ENCODE measurements around the gene SLC35G3.
"Not testable (repeated sequence)": the region's sequence is repeated elsewhere in the genome, so short reads cannot be mapped to it uniquely, and the experiment has no call there.

The SLC35G3 gene

GRCh38 chr17:35194001-35194400 is at the start of gene SLC35G3:
Gene SLC35G3 (minus strand): TSS chr17:35194393. CDS start chr17:35194307, 86 bp downstream.
- DNase-seq (ENCODE audit: low read depth in 2 of 3, low spot score in 1 of 3), result not testable (repeated sequence)

- peak; percentile 34 to 51 (median 50) for DNase-seq (ENCODE audit: low read depth in 2 of 3, low spot score in 1 of 3)
Observed at GRCh38 chr17:35243561-35244340, 49.6 kb upstream of the SLC35G3 start.

- peak; percentile 87 to 98 (median 90) for DNase-seq (ENCODE audit: low read depth in 2 of 3, low spot score in 1 of 3)
Observed at GRCh38 chr17:35242805-35243560, 48.8 kb upstream of the SLC35G3 start, which contains the start of gene SLFN5. Gene SLFN5 (plus strand): TSS chr17:35243072. CDS start chr17:35258691, 15,619 bp downstream.

- DNase-seq (ENCODE audit: low read depth in 2 of 3, low spot score in 1 of 3), result peak; percentile 77 to 85 (median 80)
Observed at GRCh38 chr17:35242158-35242804, 48.1 kb upstream of the SLC35G3 start.

- DNase-seq (ENCODE audit: low read depth in 2 of 3, low spot score in 1 of 3), result no peak
Observed at GRCh38 chr17:35241520-35241919, 47.3 kb upstream of the SLC35G3 start.

GRCh38 chr17:35240861-35241260 is 46.7 kb upstream of the SLC35G3 start:
- DNase-seq (ENCODE audit: low read depth in 2 of 3, low spot score in 1 of 3), result no peak

- no peak for DNase-seq (ENCODE audit: low read depth in 2 of 3, low spot score in 1 of 3)
Observed at GRCh38 chr17:35239823-35240222, 45.6 kb upstream of the SLC35G3 start.

GRCh38 chr17:35238821-35239220 is 44.6 kb upstream of the SLC35G3 start:
- DNase-seq (ENCODE audit: low read depth in 2 of 3, low spot score in 1 of 3), result no peak

- DNase-seq (ENCODE audit: low read depth in 2 of 3, low spot score in 1 of 3), result no peak
Observed at GRCh38 chr17:35236821-35237220, 42.6 kb upstream of the SLC35G3 start.

GRCh38 chr17:35235917-35236316 is 41.7 kb upstream of the SLC35G3 start:
- no peak for DNase-seq (ENCODE audit: low read depth in 2 of 3, low spot score in 1 of 3)

- DNase-seq (ENCODE audit: low read depth in 2 of 3, low spot score in 1 of 3), result no peak
Observed at GRCh38 chr17:35235289-35235688, 41.1 kb upstream of the SLC35G3 start.

- DNase-seq (ENCODE audit: low read depth in 2 of 3, low spot score in 1 of 3), result not testable (repeated sequence)
Observed at GRCh38 chr17:35234315-35234714, 40.1 kb upstream of the SLC35G3 start.

GRCh38 chr17:35229638-35230037 is 35.4 kb upstream of the SLC35G3 start:
- DNase-seq (ENCODE audit: low read depth in 2 of 3, low spot score in 1 of 3), result no peak

GRCh38 chr17:35227546-35227945 is 33.4 kb upstream of the SLC35G3 start:
- no peak for DNase-seq (ENCODE audit: low read depth in 2 of 3, low spot score in 1 of 3)

GRCh38 chr17:35224436-35224835 is 30.2 kb upstream of the SLC35G3 start:
- no peak for DNase-seq (ENCODE audit: low read depth in 2 of 3, low spot score in 1 of 3)

GRCh38 chr17:35222452-35222851 is 28.3 kb upstream of the SLC35G3 start:
- no peak for DNase-seq (ENCODE audit: low read depth in 2 of 3, low spot score in 1 of 3)

- DNase-seq (ENCODE audit: low read depth in 2 of 3, low spot score in 1 of 3), result no peak
Observed at GRCh38 chr17:35218915-35219314, 24.7 kb upstream of the SLC35G3 start.

- DNase-seq (ENCODE audit: low read depth in 2 of 3, low spot score in 1 of 3), result no peak
Observed at GRCh38 chr17:35217107-35217506, 22.9 kb upstream of the SLC35G3 start.

- DNase-seq (ENCODE audit: low read depth in 2 of 3, low spot score in 1 of 3), result peak in 2 of 3 donors; percentile 12 to 39
Observed at GRCh38 chr17:35214631-35215273, 20.6 kb upstream of the SLC35G3 start.

GRCh38 chr17:35214192-35214591 is 20.0 kb upstream of the SLC35G3 start:
- DNase-seq (ENCODE audit: low read depth in 2 of 3, low spot score in 1 of 3), result peak in 1 of 3 donors; percentile 23

GRCh38 chr17:35213412-35213940 is 19.3 kb upstream of the SLC35G3 start:
- DNase-seq (ENCODE audit: low read depth in 2 of 3, low spot score in 1 of 3), result no peak

Data from stimulated activated CD4-positive, alpha-beta T cell treated with anti-CD3 and anti-CD28 coated beads, Interleukin-12 subunit alpha, Interleukin-12 subunit beta, amount 100 ng/mL, for 48 hours (primary cell).